Stimulated activated CD4-positive, alpha-beta T cell treated with anti-CD3 and anti-CD28 coated beads, Interleukin-4, amount 100 ng/mL, for 4 hours (primary cell): ENCODE data around the gene RNF11.

Experiments
- DNase-seq, 2 experiments: peaks; one replicate each; pipeline ENCODE4 v3.0.0-alpha.2; 2020

The RNF11 gene

DNA sequence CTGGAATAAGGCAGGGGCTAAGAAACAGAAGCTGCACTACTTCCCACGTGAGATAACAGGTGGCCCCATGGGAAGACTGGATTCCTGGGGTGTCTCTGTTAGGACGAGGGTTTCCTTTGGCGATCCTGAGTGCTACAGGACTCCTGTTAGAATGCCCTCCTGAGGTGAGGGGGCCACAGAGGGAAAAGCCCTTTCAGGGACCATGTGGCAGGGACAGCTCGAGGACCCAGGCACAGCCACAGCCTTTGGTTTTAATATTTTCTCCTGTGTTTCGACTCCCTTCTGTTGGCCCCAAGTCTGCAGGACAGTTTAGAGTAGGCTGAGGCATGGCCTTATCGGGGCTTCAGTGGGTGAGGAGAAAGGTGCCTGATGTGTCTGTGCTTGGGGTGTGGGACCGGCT lies 81.7 kb downstream of the RNF11 start:
- no peak for DNase-seq

DNA sequence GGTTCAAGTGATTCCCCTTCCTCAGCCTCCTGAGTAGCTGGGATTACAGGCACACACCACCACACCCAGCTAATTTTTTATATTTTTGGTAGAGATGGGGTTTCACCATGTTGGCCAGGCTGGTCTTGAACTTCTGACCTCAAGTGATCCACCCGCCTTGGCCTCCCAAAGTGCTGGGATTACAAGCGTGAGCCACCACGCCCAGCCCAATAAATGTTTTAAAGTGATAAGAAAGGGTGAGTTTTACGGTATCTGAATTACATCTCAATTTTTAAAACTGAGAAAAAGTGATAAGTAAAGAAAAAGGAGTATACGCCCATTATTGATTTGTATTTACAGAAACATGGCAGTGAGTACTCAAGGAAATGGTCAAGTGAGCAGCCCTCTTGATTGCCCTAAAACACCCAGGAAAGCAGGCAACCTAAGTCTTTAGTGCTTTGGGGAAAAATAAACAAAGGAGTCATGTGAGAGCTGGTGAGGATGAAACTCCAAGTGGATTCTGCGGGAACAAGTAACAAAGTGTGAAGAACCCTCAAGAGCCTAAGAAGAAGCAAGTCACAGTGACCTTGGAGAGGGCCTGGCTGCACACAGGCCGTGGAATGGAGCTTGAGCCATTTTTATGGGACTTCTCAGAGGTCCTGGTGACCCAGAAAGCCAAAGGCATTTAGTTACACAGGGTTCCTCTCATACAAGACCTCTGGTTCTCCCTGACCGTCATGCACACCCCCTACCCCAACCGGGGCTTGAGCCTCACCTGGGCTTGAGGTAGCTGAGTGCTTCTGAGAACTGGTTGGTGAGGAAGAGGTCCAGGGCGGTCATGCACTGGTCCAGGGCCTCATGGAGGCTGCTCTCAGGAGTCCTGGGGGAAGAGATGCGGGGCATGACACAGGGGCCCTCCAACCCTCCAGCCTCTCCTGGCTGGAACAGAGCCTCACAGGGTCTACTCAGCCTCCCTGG lies 85.2 kb downstream of the RNF11 start:
- no peak for DNase-seq

DNA sequence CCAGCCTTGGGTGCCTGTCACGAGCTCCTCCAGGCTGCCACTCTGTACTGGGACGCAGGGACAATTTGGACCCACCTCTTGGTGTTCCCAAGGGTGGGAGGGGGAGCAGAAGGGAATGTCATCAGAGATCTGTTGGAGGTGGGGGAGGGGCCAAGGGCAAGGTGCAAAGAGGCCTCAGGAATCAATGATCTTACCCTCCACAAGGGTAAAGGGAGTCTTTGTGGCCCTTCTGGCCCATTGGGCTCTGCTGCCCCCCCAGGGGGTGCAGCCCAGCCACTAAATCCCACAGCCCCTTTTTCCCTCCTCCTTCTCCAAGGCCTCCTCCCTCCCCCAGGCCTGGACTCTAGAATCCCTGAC lies 85.8 kb downstream of the RNF11 start:
- DNase-seq: no peak

DNA sequence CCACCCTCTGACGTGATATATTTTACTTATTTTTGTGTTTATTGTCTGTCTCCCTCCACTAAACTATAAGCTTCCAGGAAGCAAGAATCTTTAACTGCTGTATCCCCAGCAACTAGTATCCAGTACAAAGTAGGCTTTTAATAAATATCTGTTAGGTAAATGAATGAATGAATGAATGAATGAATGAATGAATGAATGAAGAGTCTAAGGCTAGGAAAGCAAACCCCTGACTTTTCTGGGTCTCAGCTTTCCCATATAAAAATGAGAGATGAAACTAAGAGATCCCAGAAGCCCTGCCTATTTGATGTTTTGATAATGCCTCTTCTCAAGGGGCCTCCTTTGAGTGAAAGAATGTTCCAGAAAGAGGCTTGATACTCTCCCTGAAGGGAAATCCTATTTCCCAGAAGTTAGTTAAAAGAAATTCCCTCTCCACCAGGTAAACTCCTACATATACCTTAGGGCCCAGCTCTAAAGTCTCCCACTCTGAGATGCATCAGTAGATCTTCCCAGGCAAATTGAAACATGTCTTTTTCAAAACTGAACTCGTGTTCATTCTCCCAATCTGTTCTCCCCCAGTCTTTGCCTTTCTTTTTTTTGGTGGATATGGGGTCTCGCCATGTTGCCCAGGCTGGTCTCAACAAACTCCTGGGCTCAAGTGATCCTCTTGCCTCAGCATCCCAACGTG lies 86.5 kb downstream of the RNF11 start:
- DNase-seq: no peak
